T-helper 1 cell treated with Interleukin-12 subunit alpha and Interleukin-12 subunit beta and Interleukin-4 antibody, amounts not matched to agents 30 μg/mL and 1 μg/mL, for 36 hours (primary cell): ENCODE data around the gene MCCC1.
A peak's percentile ranks its signal among the peaks of the same experiment; 100 is the strongest.
"Not testable (repeated sequence)": the region's sequence is repeated elsewhere in the genome, so short reads cannot be mapped to it uniquely, and the experiment has no call there.

Experiments used
- H3K27ac Mint-ChIP-seq: one replicate; pipeline ENCODE4 v1.8.0; 2021; ENCODE audit warnings: mild to moderate bottlenecking, mixed read lengths
- H3K27me3 Mint-ChIP-seq: one replicate; pipeline ENCODE4 v1.8.0; 2021; ENCODE audit warnings: low read depth, mixed read lengths
- H3K36me3 Mint-ChIP-seq: one replicate; pipeline ENCODE4 v1.8.0; 2021; ENCODE audit warnings: low read depth, mixed read lengths
- H3K4me1 Mint-ChIP-seq: one replicate; pipeline ENCODE4 v1.8.0; 2021; ENCODE audit warnings: low read depth, mixed read lengths
- H3K4me3 Mint-ChIP-seq: one replicate; pipeline ENCODE4 v1.8.0; 2021; ENCODE audit warnings: mild to moderate bottlenecking, moderate library complexity, mixed read lengths
- H3K9me3 Mint-ChIP-seq: one replicate; pipeline ENCODE4 v1.8.0; 2021; ENCODE audit warnings: mixed read lengths

MCCC1 gene

DNA sequence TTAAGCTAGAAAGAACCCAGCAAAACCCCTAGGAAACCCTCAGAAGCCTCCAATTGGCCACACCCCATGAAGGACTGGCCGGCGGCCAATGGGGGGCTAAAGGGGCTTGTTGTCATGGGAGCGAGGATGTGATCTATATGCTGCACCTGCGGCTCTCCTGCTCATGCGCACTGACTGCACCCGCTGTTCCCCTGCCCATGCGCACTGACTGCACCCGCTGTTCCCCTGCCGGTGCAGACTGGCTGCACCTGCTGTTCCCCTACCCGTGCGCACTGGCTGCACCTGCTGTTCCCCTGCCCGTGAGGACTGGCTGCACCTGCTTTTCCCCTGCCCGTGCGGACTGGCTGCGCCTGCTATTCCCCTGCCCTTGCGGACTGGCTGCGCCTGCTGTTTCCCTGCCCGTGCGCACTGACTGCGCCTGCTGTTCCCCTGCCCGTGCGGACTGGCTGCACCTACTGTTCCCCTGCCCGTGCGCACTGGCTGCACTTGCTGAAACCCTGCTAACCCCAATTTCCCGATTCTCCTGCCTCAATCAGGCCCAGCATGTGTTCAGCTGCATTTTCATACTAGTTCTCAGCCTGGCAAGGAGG lies 16.8 kb upstream of the MCCC1 start:
- Mint-ChIP-seq H3K27ac (no peak overlapping the region), H3K4me1 (peaks cover 3% of the 10 kb centered on the region), H3K4me3 (peak overlapping the region; percentile 73), H3K27me3 (peaks cover 12% of the 10 kb centered on the region), H3K36me3 (no peaks in the 10 kb centered on the region), H3K9me3 (no peaks in the 10 kb centered on the region)

DNA sequence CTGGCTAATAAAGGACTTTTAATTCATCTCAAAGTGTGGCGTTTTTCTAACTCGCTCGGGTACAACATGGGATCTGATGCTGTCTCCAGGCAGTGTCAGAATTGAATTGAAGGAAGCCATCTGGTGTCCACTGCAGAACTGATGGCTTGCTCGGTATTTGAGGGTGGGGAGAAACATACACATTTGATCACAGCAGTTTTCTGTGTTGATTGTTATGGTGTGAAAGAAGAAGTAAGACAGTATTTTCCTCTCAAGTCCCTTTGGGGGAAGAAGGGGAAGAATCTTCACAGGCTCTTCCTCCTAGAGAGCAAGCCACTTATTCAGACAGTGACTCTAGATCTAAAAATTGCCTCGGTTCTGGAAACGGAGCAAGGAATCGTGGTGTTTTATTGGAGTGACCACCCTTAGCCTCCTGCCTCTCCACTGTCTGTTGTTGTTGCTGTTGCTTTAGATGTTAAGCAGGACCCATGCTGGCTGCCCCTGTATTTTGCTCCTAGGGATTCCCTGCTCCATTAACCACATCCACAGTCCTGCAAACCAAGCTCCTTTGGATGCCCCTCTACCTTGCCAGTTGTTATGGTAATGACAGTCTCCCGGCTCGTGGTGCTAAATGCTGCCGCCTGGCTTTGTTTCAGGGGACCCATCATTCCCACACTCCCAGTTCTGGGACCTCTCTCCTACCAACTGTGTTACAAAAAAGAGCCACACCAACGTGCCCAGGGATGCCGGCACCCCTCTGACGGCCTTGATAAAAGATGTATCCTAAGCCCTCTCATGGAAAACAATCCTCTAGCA lies 15.3 kb upstream of the MCCC1 start:
- H3K4me3 Mint-ChIP-seq, result no peak overlapping the region
- H3K9me3 Mint-ChIP-seq, result no peaks in the 10 kb centered on the region
- H3K27me3 Mint-ChIP-seq, result peaks cover 12% of the 10 kb centered on the region
- H3K36me3 Mint-ChIP-seq, result no peaks in the 10 kb centered on the region
- no peak overlapping the region for H3K27ac Mint-ChIP-seq
- peaks cover 3% of the 10 kb centered on the region for H3K4me1 Mint-ChIP-seq

DNA sequence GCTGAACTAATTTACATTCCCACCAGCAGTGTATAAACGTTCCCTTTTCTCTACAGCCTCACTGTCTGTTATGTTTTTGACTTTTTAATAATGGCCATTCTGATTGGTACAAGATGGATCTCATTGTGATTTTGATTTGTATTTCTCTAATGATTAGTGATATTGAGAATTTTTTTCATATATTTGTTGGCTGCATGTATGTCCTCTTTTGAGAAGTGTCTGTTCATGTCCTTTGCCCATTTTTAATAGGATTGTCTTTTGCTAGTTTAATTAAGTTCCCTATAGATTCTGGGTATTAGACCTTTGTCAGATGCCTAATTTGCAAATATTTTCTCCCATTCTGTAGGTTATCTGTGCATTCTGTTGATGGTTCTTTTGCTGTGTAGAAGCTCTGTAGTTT lies 10.6 kb upstream of the MCCC1 start:
- H3K4me3 Mint-ChIP-seq, H3K36me3 Mint-ChIP-seq, H3K4me1 Mint-ChIP-seq, H3K27ac Mint-ChIP-seq, H3K9me3 Mint-ChIP-seq, H3K27me3 Mint-ChIP-seq: not testable (repeated sequence)

DNA sequence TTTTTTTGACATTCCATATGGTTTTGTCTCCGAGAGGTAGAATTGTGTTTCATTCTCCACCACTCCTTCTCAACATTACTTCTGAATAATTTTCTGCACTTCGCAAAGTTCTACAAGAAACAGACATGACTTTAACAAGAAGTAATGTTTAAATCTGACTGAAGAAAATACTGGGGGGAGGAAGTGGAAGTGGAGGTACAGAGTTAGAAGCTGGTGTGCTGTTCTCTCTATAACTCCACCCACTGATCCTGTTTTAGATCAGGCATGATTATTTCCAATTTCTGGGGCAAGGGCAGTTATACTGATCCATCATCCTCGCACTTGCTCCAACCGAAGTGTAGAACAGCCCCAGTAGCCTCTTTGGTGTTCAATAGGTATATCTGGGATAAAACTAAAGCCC lies 9.2 kb upstream of the MCCC1 start:
- no peak overlapping the region for H3K4me3 Mint-ChIP-seq
- H3K4me1 Mint-ChIP-seq, result no peaks in the 10 kb centered on the region
- no peaks in the 10 kb centered on the region for H3K9me3 Mint-ChIP-seq
- H3K27me3 Mint-ChIP-seq, result peaks cover 5% of the 10 kb centered on the region
- no peak overlapping the region for H3K27ac Mint-ChIP-seq
- no peaks in the 10 kb centered on the region for H3K36me3 Mint-ChIP-seq

DNA sequence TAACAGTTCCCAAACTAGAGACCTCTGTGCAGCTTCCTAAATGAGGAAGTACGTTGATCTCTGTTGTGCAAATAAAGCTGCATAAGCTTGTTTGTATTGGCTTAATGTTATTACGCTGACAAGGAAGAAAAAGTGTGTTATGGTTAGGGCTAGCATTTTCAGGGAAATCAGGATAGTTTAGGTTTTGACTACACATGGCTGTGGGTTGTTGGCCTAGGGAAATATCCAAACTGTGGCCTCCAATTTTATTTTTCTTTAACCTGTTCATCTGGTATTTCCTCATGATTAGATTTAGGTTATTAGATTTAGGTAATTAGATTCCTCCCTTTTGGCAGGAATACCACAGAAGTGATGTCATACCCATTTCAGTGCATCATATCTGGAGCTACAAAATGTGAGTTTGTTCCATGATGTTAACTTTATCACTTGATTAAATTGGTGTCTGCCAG lies 8.7 kb upstream of the MCCC1 start:
- Mint-ChIP-seq H3K27ac (no peak overlapping the region), H3K4me1 (no peaks in the 10 kb centered on the region), H3K9me3 (no peaks in the 10 kb centered on the region), H3K4me3 (no peak overlapping the region), H3K27me3 (peaks cover 5% of the 10 kb centered on the region), H3K36me3 (no peaks in the 10 kb centered on the region)

DNA sequence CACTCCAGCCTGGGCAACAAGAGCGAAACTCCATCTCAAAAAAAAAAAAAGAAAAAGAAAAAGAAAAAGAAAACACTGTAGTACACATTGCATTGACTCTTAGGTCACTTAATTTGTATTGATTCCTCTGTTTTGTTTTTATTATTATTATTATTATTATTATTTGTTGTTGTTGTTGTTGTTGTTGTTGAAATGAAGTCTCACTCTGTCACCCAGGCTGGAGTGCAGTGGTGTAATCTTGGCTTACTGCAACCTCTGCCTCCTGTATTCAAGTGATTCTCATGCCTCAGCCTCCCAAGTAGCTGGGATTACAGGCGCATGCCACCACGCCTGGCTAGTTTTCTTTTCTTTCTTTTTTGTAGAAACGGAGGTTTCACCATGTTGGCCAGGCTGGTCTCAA lies 8.1 kb upstream of the MCCC1 start:
- not testable (repeated sequence) for H3K9me3 Mint-ChIP-seq, H3K4me1 Mint-ChIP-seq, H3K27ac Mint-ChIP-seq, H3K36me3 Mint-ChIP-seq, H3K4me3 Mint-ChIP-seq, H3K27me3 Mint-ChIP-seq

DNA sequence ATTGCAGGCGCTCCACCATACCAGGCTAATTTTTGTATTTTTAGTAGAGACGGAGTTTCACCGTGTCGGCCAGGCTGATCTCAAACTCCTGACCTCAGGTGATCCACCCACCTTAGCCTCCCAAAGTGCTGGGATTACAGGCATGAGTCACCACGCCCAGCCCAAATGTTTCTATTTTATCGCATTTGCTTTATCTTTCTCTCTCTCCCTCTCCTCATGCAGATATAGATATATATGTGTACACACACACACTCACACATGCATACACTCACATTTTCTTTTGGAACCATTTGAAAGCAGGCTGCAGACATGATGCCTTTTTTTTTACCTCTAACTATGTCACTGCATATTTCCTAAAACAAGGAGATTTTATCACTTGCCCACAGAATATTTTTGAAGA lies 7.3 kb upstream of the MCCC1 start:
- Mint-ChIP-seq H3K4me3 (no peak overlapping the region), H3K9me3 (no peaks in the 10 kb centered on the region), H3K27me3 (peaks cover 5% of the 10 kb centered on the region), H3K36me3 (no peaks in the 10 kb centered on the region), H3K4me1 (peaks cover 2% of the 10 kb centered on the region), H3K27ac (no peak overlapping the region)

DNA sequence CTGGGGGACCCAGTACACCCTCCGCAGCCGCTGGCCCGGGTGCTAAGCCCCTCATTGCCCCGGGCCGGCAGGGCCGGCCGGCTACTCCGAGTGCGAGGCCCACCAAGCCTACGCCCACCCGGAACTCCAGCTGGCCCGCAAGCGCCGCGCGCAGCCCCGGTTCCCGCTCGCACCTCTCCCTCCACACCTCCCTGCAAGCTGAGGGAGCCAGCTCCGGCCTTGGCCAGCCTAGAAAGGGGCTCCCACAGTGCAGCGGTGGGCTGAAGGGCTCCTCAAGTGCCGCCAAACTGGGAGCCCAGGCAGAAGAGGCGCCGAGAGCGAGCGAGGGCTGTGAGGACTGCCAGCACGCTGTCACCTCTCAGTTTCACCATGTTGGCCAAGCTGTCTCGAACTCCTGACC lies 4.7 kb upstream of the MCCC1 start:
- not testable (repeated sequence) for H3K36me3 Mint-ChIP-seq, H3K9me3 Mint-ChIP-seq, H3K27ac Mint-ChIP-seq, H3K27me3 Mint-ChIP-seq, H3K4me3 Mint-ChIP-seq
- H3K4me1 Mint-ChIP-seq, result peaks cover 14% of the 10 kb centered on the region

DNA sequence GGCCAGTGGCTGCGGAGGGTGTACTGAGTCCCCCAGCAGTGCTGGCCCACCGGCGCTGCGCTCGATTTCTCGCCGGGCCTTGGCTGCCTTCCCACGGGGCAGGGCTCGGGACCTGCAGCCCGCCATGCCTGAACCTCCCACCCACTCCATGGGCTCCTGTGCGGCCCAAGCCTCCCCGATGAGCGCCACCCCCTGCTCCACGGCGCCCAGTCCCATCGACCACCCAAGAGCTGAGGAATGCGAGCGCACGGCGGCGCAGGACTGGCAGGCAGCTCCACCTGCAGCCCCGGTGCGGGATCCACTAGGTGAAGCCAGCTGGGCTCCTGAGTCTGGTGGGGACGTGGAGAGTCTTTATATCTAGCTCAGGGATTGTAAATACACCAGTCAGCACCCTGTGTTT lies 1.7 kb upstream of the MCCC1 start:
- H3K27ac Mint-ChIP-seq, H3K4me3 Mint-ChIP-seq, H3K27me3 Mint-ChIP-seq, H3K9me3 Mint-ChIP-seq, H3K36me3 Mint-ChIP-seq: not testable (repeated sequence)
- peaks cover 30% of the 10 kb centered on the region for H3K4me1 Mint-ChIP-seq

DNA sequence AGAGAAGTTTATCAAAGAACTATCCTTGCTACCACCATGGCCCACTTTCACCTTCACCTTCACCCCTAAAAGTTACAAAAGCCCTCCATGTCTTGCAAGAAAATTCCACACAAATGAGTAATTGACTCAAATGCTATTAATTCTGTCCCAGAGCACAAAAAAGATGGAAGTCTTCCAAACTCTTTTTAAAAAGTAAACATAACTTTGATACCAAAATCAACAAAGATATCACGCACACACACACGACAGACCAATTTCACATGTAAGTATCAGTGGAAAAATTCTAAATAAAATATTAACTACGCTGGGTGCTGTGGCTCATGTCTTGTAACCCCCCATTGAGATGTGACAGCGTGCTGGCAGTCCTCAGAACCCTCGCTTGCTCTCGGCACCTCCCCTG lies 1.1 kb upstream of the MCCC1 start:
- H3K4me3 Mint-ChIP-seq, result no peak overlapping the region
- peak overlapping the region; percentile 70 for H3K27ac Mint-ChIP-seq
- H3K9me3 Mint-ChIP-seq, result no peaks in the 10 kb centered on the region
- H3K27me3 Mint-ChIP-seq, result peaks cover 1% of the 10 kb centered on the region
- peaks cover 2% of the 10 kb centered on the region for H3K36me3 Mint-ChIP-seq
- H3K4me1 Mint-ChIP-seq, result peaks cover 30% of the 10 kb centered on the region

DNA sequence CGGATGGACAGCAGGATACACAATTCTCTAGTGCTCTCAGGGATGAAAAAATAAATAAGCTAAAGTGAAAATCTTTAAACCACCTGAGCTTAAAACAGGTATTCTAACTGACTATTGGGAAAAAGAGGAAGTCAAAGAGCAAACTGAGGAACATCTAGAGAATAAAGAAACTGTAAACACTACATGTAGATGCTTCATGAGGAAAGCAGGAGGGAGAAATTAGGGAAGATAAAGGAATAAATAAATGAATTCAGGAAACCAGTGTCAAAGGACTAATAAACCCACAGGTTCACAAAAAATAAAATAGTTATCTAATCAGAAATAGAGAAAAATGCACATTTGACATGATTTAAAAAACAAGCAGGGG lies 525 bp upstream of the MCCC1 start:
- H3K9me3 Mint-ChIP-seq, result no peaks in the 10 kb centered on the region
- no peaks in the 10 kb centered on the region for H3K27me3 Mint-ChIP-seq
- peaks cover 2% of the 10 kb centered on the region for H3K36me3 Mint-ChIP-seq
- H3K27ac Mint-ChIP-seq, result peak overlapping the region; percentile 96
- peak overlapping the region; percentile 95 for H3K4me3 Mint-ChIP-seq
- H3K4me1 Mint-ChIP-seq, result peaks cover 30% of the 10 kb centered on the region

DNA sequence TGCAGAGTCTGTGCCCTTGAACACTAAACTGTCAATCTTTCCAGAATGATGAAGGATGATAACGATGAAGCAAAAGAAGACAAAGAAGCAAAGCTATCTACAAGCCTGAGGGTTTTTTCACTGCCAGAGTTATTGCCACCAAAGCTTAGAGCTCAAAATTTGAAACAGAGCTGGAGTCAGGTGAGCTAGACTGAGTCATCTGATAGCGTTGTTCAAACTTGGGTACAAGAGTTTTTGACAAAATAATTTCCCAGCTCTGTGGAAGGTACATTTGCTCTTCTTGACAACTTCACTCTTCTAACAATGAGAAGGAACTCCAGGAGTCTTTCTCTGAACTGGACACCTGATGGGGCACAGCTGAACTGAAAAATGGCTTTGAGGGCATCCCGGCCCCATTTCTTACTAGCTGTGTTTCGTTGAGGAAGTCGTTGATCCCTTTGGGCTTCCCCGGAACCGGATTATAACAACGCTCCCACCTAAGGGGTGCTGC lies 715 bp downstream of the MCCC1 start:
- Mint-ChIP-seq H3K4me3 (peak overlapping the region; percentile 95), H3K36me3 (peaks cover 2% of the 10 kb centered on the region), H3K4me1 (peaks cover 30% of the 10 kb centered on the region), H3K27ac (peak overlapping the region; percentile 96), H3K9me3 (no peaks in the 10 kb centered on the region), H3K27me3 (no peaks in the 10 kb centered on the region)

DNA sequence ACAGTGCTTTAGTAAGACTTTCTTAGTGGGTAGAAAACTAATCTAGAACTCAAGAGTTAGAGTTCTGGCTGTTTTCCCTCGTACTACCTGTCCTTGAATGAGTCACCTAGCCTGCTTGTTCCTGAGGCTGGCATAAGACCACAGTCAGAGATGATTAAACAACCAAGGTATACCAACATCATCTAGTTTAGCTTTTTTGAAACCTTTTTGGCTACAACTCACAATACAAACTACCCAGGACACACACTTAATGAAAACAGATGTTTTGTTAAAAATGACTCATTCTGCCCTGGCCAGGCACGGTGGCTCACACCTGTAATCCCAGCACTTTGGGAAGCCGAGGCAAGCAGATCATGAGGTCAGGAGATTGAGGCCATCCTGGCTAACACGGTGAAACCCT lies 4.6 kb downstream of the MCCC1 start:
- Mint-ChIP-seq H3K27ac (no peak overlapping the region), H3K27me3 (no peaks in the 10 kb centered on the region), H3K36me3 (peaks cover 17% of the 10 kb centered on the region), H3K4me3 (no peak overlapping the region), H3K4me1 (peaks cover 20% of the 10 kb centered on the region), H3K9me3 (no peaks in the 10 kb centered on the region)

DNA sequence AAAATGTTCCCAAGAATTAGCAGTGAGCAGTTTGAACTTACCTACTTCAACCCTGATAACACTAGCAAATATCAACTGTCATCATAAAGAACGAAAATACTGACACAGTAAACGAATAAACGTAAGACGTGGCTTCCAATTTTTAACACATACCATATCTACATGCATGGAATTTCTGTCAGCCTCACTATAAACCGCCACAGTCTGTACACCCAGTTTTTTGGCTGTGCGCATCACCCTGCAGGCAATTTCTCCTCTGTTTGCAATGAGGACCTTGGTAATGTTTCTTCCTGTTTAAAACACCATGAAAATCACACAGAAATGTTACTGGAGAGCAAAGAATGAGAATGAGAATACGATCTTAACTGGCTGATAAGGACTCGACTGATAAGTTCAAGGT lies 7.0 kb downstream of the MCCC1 start:
- peaks cover 29% of the 10 kb centered on the region for H3K36me3 Mint-ChIP-seq
- no peak overlapping the region for H3K4me3 Mint-ChIP-seq
- peaks cover 4% of the 10 kb centered on the region for H3K4me1 Mint-ChIP-seq
- no peak overlapping the region for H3K27ac Mint-ChIP-seq
- no peaks in the 10 kb centered on the region for H3K27me3 Mint-ChIP-seq
- H3K9me3 Mint-ChIP-seq, result no peaks in the 10 kb centered on the region

DNA sequence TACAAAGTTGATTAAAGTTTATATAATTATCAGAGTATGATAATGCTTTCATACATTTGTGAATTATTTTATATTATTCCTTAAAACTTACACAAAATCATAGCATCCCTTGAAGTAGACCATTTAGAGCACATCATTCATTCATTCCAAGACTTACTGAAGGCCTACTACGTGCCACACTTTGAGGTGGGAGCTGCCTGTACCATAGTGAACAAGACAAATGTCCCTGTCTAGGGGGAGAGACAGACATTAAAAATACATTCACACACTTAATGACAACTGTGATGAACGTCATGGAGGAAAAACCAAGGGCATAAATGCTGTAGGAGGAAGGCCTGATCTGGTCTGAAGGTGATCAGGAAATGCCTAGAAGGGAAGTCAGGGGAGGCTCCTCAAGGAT lies 12.1 kb downstream of the MCCC1 start:
- H3K27me3 Mint-ChIP-seq, result no peaks in the 10 kb centered on the region
- H3K4me3 Mint-ChIP-seq, result no peak overlapping the region
- no peak overlapping the region for H3K27ac Mint-ChIP-seq
- peaks cover 7% of the 10 kb centered on the region for H3K4me1 Mint-ChIP-seq
- H3K9me3 Mint-ChIP-seq, result no peaks in the 10 kb centered on the region
- peaks cover 43% of the 10 kb centered on the region for H3K36me3 Mint-ChIP-seq
